Measurements from ENCODE around the gene DNHD1.

Gene DNHD1

DNA sequence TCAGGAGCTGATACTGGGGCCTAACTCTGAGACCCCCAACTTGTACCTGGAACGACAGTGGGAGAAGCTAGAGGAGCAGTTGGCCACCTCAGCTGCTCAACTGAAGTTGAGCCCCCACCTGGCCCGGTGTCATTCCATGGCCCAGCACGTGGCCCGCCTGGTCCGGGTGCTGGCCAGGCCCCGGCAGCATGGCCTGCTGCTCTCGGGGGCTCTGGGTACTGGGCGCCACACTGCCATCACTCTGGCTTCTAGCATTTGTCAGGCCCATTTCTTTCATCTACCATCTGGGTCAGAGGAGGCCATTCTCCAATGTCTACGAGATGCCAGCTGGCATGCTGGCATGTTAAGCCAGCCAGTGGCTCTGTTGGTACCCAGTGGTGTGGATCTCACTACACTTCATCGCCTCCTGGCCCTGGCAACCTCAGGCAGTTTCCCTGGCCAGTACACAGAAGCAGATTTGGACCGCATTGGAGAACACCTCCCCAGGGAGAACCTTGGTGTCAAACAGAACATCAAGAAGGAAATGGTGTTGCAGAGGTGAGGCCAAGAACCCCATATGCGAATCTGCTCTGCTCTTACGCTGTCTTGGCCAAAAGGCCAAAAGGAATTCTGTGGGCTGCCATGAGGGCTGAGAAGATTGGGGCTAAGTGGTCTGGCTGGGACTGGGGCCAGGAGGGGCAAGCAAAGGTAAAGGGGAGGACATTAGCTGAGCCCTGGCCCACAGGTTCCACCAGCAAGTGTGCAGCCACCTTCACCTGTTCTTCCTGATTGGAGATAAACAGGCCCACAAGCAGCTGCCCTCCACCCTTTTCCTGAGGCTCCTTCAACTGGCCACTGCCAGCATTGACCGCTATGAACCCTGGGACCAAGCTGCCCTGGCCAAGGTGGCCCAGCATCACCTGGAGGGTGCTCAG lies 60.9 kb downstream of the DNHD1 start:
- no peaks in the 10 kb centered on the region for H3K9me3 ChIP-seq (replicated peaks; ENCODE audit: insufficient read depth, low read length)
- H2AFZ ChIP-seq (ENCODE audit: low read length): no peak overlapping the region
- no peaks in the 10 kb centered on the region for H3K27me3 ChIP-seq (replicated peaks; ENCODE audit: insufficient read depth, low read length)
- no peaks in the 10 kb centered on the region for H3K36me3 ChIP-seq (replicated peaks; ENCODE audit: insufficient read depth, low read length)
- no peaks in the 10 kb centered on the region for H3F3A ChIP-seq (ENCODE audit: insufficient read depth, low read length)
- H3K9ac ChIP-seq (ENCODE audit: low read length): no peak overlapping the region
- no peaks in the 10 kb centered on the region for H3K9me2 ChIP-seq (replicated peaks; ENCODE audit: insufficient read depth, low read length)
- TF ChIP-seq, protein P1, sequence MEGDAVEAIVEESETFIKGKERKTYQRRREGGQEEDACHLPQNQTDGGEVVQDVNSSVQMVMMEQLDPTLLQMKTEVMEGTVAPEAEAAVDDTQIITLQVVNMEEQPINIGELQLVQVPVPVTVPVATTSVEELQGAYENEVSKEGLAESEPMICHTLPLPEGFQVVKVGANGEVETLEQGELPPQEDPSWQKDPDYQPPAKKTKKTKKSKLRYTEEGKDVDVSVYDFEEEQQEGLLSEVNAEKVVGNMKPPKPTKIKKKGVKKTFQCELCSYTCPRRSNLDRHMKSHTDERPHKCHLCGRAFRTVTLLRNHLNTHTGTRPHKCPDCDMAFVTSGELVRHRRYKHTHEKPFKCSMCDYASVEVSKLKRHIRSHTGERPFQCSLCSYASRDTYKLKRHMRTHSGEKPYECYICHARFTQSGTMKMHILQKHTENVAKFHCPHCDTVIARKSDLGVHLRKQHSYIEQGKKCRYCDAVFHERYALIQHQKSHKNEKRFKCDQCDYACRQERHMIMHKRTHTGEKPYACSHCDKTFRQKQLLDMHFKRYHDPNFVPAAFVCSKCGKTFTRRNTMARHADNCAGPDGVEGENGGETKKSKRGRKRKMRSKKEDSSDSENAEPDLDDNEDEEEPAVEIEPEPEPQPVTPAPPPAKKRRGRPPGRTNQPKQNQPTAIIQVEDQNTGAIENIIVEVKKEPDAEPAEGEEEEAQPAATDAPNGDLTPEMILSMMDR (IDR thresholded peaks at IDR 0.05; ENCODE audit: low read length): no peak
- no peak overlapping the region for H3K4me2 ChIP-seq (ENCODE audit: low read depth, low read length)
- no peak overlapping the region for H3K27ac ChIP-seq (ENCODE audit: low read length)
- H3K79me2 ChIP-seq (ENCODE audit: low read length): no peaks in the 10 kb centered on the region
- H3K4me3 ChIP-seq (ENCODE audit: low read length): no peak overlapping the region
- H3K4me1 ChIP-seq (ENCODE audit: low read length): no peaks in the 10 kb centered on the region
- no peak for DNase-seq
- no peaks in the 10 kb centered on the region for H4K20me1 ChIP-seq (ENCODE audit: insufficient read depth, low read length)

DNA sequence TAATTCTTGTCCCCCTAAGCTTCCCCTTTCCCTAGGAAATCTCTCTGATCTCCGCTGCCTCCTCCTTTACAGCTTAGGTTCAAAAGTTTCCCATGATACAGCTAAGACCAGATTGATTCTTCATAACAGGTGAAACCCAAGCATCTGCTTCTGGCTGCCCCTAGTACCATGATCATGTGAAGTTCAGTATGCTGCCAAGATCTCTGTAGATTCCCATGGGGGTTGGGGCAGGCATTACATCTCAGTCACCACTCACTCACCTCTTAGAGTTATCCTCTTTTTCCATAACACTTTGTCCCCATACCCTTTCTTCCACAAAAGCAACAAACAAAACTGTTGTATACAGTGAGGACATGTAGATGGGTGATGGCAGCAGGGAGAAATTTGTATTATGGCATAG lies 62.3 kb downstream of the DNHD1 start:
- no peaks in the 10 kb centered on the region for H3F3A ChIP-seq (ENCODE audit: insufficient read depth, low read length)
- no peak overlapping the region for H3K4me2 ChIP-seq (ENCODE audit: low read depth, low read length)
- H3K9me3 ChIP-seq (replicated peaks; ENCODE audit: insufficient read depth, low read length): no peaks in the 10 kb centered on the region
- no peaks in the 10 kb centered on the region for H3K36me3 ChIP-seq (replicated peaks; ENCODE audit: insufficient read depth, low read length)
- no peak overlapping the region for H3K27ac ChIP-seq (ENCODE audit: low read length)
- H3K9ac ChIP-seq (ENCODE audit: low read length): no peak overlapping the region
- no peaks in the 10 kb centered on the region for H4K20me1 ChIP-seq (ENCODE audit: insufficient read depth, low read length)
- TF ChIP-seq, protein P1 (IDR thresholded peaks at IDR 0.05; ENCODE audit: low read length): no peak
- TF ChIP-seq EZH2 (optimal IDR thresholded peaks at IDR 0.05; ENCODE audit: low read depth, low read length): no peak
- no peak for TF ChIP-seq EZH2phosphoT487 (IDR thresholded peaks at IDR 0.05; ENCODE audit: low read length)
- H3K4me1 ChIP-seq (ENCODE audit: low read length): no peaks in the 10 kb centered on the region
- H2AFZ ChIP-seq (ENCODE audit: low read length): no peak overlapping the region
- no peak for DNase-seq
- H3K4me3 ChIP-seq (ENCODE audit: low read length): no peak overlapping the region
- H3K27me3 ChIP-seq (replicated peaks; ENCODE audit: insufficient read depth, low read length): no peaks in the 10 kb centered on the region
- H3K79me2 ChIP-seq (ENCODE audit: low read length): no peaks in the 10 kb centered on the region
- H3K9me2 ChIP-seq (replicated peaks; ENCODE audit: insufficient read depth, low read length): no peaks in the 10 kb centered on the region

DNA sequence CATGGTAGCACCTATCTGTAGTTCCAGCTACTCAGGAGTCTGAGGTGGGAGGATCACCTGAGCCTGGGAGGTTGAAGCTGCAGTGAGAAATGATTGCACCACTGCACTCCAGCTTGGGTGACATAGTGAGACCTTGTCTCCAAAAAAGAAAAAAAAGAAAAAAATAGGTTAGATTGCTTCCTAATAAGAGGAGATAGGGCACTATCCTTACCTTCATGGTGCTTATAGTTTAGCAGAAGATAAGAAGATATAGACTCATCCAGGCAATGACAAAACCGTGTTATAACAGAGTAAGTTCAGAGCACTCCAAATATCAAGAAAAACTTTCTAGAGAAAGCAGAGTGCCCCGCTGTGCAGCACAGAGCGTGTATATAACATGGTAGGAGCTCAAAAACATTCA lies 64.2 kb downstream of the DNHD1 start:
- H3K27ac ChIP-seq (ENCODE audit: low read length): no peak overlapping the region
- H3K4me3 ChIP-seq (ENCODE audit: low read length): no peak overlapping the region
- no peak overlapping the region for H2AFZ ChIP-seq (ENCODE audit: low read length)
- no peaks in the 10 kb centered on the region for H4K20me1 ChIP-seq (ENCODE audit: insufficient read depth, low read length)
- TF ChIP-seq EZH2phosphoT487 (IDR thresholded peaks at IDR 0.05; ENCODE audit: low read length): no peak
- TF ChIP-seq EZH2 (optimal IDR thresholded peaks at IDR 0.05; ENCODE audit: low read depth, low read length): no peak
- TF ChIP-seq, protein P1 (IDR thresholded peaks at IDR 0.05; ENCODE audit: low read length): no peak
- H3K9me2 ChIP-seq (replicated peaks; ENCODE audit: insufficient read depth, low read length): no peaks in the 10 kb centered on the region
- H3K27me3 ChIP-seq (replicated peaks; ENCODE audit: insufficient read depth, low read length): no peaks in the 10 kb centered on the region
- no peak for DNase-seq
- H3F3A ChIP-seq (ENCODE audit: insufficient read depth, low read length): no peaks in the 10 kb centered on the region
- no peaks in the 10 kb centered on the region for H3K4me1 ChIP-seq (ENCODE audit: low read length)
- H3K9ac ChIP-seq (ENCODE audit: low read length): no peak overlapping the region
- H3K79me2 ChIP-seq (ENCODE audit: low read length): no peaks in the 10 kb centered on the region
- H3K4me2 ChIP-seq (ENCODE audit: low read depth, low read length): no peak overlapping the region
- no peaks in the 10 kb centered on the region for H3K36me3 ChIP-seq (replicated peaks; ENCODE audit: insufficient read depth, low read length)
- H3K9me3 ChIP-seq (replicated peaks; ENCODE audit: insufficient read depth, low read length): no peaks in the 10 kb centered on the region

All from MM.1S (cell line).